ENCODE data around the gene CAPZB.
"Not testable (repeated sequence)": the region's sequence is repeated elsewhere in the genome, so short reads cannot be mapped to it uniquely, and the experiment has no call there.

The CAPZB gene

GRCh38 chr1:19515201-19515600 lies 29.9 kb upstream of the CAPZB start:
- Histone ChIP-seq H3K4me1 (ENCODE audit: control insufficient read depth in 1 of 2, insufficient read depth in 1 of 2, low read depth in 1 of 2, low read length in 1 of 2) (no peaks in the 10 kb centered on the region), H3K9me3 (no peaks in the 10 kb centered on the region), H3K27ac (no peak overlapping the region), H3K4me3 (ENCODE audit: low read depth in 1 of 2, low read length in 1 of 2) (no peak overlapping the region), H3K36me3 (no peaks in the 10 kb centered on the region), H3K27me3 (no peaks in the 10 kb centered on the region)
- no peak for TF ChIP-seq CTCF (IDR thresholded peaks at IDR 0.05)

GRCh38 chr1:19514391-19514831 lies 29.1 kb upstream of the CAPZB start:
- H3K27ac ChIP-seq: no peak overlapping the region
- H3K4me3 ChIP-seq (ENCODE audit: low read depth in 1 of 2, low read length in 1 of 2): no peak overlapping the region
- no peaks in the 10 kb centered on the region for H3K9me3 ChIP-seq
- H3K4me1 ChIP-seq (ENCODE audit: control insufficient read depth in 1 of 2, insufficient read depth in 1 of 2, low read depth in 1 of 2, low read length in 1 of 2): peaks cover 0 to 2% of the 10 kb centered on the region in 2 experiments
- no peaks in the 10 kb centered on the region for H3K36me3 ChIP-seq
- H3K27me3 ChIP-seq: no peaks in the 10 kb centered on the region
- TF ChIP-seq CTCF (IDR thresholded peaks at IDR 0.05): no peak

GRCh38 chr1:19512545-19512944 lies 27.2 kb upstream of the CAPZB start:
- Histone ChIP-seq H3K27ac (no peak overlapping the region), H3K9me3 (no peaks in the 10 kb centered on the region), H3K4me1 (ENCODE audit: control insufficient read depth in 1 of 2, insufficient read depth in 1 of 2, low read depth in 1 of 2, low read length in 1 of 2) (peaks cover 3 to 12% of the 10 kb centered on the region in 2 experiments), H3K4me3 (ENCODE audit: low read depth in 1 of 2, low read length in 1 of 2) (no peak overlapping the region), H3K36me3 (no peaks in the 10 kb centered on the region), H3K27me3 (no peaks in the 10 kb centered on the region)
- no peak for TF ChIP-seq CTCF (IDR thresholded peaks at IDR 0.05)

- H3K27me3 ChIP-seq: no peaks in the 10 kb centered on the region
- no peaks in the 10 kb centered on the region for H3K36me3 ChIP-seq
- no peaks in the 10 kb centered on the region for H3K9me3 ChIP-seq
- no peak for TF ChIP-seq CTCF (IDR thresholded peaks at IDR 0.05)
- no peak overlapping the region for H3K4me3 ChIP-seq (ENCODE audit: low read depth in 1 of 2, low read length in 1 of 2)
- no peak overlapping the region for H3K27ac ChIP-seq
- peaks cover 6 to 23% of the 10 kb centered on the region in 2 experiments for H3K4me1 ChIP-seq (ENCODE audit: control insufficient read depth in 1 of 2, insufficient read depth in 1 of 2, low read depth in 1 of 2, low read length in 1 of 2)
Measured at GRCh38 chr1:19511116-19511515, 25.8 kb upstream of the CAPZB start.

- H3K4me3 ChIP-seq (ENCODE audit: low read depth in 1 of 2, low read length in 1 of 2); H3K27me3 ChIP-seq; H3K9me3 ChIP-seq; H3K36me3 ChIP-seq; H3K27ac ChIP-seq: not testable (repeated sequence)
- H3K4me1 ChIP-seq (ENCODE audit: control insufficient read depth in 1 of 2, insufficient read depth in 1 of 2, low read depth in 1 of 2, low read length in 1 of 2): peaks cover 18 to 37% of the 10 kb centered on the region in 2 experiments
Measured at GRCh38 chr1:19509647-19510046, 24.3 kb upstream of the CAPZB start.

- no peaks in the 10 kb centered on the region for H3K27me3 ChIP-seq
- no peak overlapping the region for H3K4me3 ChIP-seq (ENCODE audit: low read depth in 1 of 2, low read length in 1 of 2)
- no peak for TF ChIP-seq CTCF (IDR thresholded peaks at IDR 0.05)
- H3K36me3 ChIP-seq: no peaks in the 10 kb centered on the region
- H3K27ac ChIP-seq: no peak overlapping the region
- H3K9me3 ChIP-seq: no peaks in the 10 kb centered on the region
- H3K4me1 ChIP-seq (ENCODE audit: control insufficient read depth in 1 of 2, insufficient read depth in 1 of 2, low read depth in 1 of 2, low read length in 1 of 2): peaks cover 18 to 37% of the 10 kb centered on the region in 2 experiments
Measured at GRCh38 chr1:19507516-19507915, 22.2 kb upstream of the CAPZB start.

Data from neutrophil (primary cell).